ELR (cell line): ENCODE data around the gene PSRC1.

Source experiments
- DNase-seq: peaks from one replicate; pipeline ENCODE4 v3.0.0-alpha.2; 2015; ENCODE audit warnings: low read depth

PSRC1 gene

DNA sequence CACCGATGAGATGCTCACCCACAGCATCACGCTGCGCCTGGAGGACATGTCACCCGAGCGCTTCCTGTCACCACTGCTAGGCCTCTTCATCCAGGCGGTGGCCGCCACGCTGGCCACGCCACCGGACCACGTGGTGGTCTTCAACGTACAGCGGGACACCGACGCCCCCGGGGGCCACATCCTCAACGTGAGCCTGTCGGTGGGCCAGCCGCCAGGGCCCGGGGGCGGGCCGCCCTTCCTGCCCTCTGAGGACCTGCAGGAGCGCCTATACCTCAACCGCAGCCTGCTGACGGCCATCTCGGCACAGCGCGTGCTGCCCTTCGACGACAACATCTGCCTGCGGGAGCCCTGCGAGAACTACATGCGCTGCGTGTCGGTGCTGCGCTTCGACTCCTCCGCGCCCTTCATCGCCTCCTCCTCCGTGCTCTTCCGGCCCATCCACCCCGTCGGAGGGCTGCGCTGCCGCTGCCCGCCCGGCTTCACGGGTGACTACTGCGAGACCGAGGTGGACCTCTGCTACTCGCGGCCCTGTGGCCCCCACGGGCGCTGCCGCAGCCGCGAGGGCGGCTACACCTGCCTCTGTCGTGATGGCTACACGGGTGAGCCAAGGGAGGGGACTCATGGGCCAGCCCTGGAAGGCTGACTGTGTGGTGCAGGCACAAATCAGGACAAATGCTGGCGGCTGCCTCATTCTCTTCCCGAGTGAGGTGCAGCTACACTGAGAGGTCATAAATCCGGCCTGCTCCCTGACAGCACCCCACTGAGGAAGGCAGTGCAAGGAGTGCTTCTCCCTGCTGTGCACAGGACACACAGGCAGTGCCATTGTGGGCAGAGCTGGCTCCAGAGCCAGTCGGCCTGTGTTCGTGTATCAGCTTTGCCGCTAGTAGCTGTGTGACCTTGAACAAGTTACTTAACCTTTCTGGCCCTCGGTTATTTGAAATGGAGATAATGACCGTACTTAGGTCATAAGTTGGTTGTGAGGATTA is 24.2 kb downstream of the PSRC1 start:
- no peak for DNase-seq

DNA sequence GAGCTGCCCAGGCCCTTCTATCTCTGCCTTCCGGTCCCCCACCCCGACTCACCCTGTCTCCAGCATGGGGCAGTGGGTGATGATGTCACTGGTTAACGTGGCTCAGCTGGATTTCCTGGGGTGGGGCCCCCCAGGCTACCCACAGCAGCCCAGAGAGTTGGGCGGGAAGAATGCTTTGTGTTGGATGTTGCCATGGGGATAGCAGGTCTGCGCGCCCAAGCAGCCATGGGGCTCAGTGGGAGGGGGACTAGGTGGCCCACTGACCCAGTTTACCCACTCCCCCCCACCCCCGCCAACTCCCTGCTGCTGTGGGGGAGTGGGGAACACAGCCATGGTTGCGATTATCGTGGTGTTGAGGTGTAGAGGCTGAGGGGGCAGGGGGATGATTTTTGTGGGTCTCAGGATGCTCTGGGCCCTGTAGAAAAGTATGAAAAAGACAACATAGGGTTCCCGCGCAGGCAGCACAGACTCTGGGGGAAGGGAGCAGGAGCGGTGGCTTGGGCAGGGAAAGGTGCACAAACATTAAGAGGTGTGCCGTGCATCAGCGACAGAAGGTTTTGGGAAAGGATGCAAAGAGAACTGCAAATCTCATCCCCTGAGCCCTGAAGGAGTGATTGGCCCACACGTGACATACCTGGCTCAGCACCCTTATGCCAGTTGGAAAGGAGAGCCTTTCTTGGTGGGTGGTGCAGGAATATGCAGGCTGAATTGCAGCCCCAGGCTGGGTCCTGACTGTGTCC is 25.1 kb downstream of the PSRC1 start:
- DNase-seq, result no peak

DNA sequence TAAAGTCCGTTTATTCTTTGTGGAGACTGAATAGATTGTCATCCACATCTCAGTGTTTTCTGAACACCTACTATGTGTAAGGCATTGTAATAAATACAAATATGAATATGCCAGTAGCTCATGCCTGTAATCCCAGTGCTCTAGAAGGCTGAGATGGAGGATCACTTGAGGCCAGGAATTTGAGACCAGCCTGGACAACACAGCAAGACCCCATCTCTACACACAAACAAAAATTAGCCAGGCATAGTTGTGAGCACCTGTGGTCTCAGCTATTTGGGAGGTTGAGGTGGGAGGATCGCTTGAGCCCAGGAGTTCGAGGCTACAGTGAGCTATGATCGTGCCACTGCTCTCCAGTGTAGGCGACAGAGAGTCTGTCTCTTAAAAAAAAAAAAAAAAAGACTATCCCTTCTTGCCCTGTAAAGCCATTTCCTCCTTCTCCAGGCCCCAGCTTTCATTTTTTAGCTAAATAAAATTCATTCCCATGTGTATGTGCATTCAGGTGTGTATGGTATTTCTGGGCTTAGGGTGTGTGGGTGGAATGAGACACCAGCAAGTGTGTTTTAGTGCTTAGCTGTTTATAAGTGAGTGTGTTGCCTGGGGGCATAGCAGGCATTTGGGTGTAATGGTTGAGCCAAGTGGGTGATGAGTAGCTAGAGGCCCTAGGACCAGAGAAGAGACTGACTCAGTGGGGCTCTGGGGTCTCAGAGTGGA is 25.8 kb downstream of the PSRC1 start:
- peak; percentile 92 for DNase-seq

DNA sequence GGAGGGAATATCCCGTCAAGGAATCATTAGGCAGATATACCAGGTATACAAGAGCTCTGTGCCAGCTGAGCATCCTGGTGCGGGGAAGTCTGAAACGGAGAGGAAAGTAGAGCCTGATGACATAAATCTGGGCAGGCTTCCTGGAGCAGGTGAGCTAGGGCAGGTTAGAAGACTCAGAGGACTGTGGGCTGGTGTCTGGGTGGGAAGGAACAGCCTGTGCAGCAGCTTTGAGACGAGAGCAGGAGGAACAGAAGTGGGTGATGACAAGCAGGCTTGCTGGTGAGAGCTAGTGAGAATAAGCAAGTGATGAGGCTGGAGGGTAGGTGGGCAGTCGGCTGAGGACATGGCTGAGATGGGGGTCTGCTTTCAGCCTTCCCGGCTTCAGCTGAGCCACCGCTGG is 26.9 kb downstream of the PSRC1 start:
- no peak for DNase-seq

DNA sequence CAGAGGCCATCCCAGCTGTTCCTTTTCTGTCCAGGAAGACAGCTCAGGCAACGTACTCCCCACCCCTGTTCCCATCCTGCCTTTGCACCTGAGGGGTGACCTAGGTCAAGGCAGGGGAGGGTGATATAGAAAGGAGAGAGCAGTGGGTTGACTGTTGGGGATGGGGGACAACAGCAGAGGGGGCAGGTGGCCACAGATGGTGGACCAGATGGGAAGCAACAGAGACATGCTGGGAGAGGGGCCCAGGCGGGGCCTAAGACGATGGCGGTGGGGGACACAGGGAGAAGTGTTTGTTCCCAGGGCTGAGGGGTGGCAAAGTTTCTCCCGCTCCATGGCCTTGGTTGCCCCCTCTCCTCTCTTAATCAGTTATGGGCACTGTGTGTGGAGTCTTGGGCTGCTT is 27.3 kb downstream of the PSRC1 start:
- DNase-seq, result no peak

DNA sequence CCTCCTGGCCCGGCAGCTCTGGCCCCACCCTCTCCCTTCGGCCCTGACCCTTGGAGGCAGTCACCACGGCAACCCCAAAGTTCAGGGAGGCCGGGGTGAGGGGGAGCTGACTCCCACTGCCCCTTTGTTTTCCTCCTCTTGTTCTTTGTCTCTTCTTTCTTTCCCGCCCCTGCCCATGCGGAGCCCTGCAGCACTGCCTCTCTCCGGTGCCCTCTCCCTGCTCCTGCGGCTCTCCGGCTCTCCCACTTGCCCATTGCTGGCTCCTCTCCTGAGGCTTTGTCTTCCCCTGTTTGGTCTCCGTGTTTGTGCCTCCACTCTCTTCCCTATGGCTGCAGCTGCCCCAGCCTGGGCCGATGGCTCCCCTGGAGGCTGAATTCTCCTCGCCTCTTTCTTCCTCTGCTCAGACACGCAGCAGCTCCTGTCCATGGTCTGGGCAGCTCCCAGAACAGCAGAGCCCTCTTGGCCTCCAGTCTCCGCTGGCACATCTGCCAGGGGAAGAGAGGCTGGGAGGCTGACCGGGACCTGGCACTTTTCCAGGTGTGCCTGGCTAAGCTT is 27.8 kb downstream of the PSRC1 start:
- DNase-seq, result no peak

DNA sequence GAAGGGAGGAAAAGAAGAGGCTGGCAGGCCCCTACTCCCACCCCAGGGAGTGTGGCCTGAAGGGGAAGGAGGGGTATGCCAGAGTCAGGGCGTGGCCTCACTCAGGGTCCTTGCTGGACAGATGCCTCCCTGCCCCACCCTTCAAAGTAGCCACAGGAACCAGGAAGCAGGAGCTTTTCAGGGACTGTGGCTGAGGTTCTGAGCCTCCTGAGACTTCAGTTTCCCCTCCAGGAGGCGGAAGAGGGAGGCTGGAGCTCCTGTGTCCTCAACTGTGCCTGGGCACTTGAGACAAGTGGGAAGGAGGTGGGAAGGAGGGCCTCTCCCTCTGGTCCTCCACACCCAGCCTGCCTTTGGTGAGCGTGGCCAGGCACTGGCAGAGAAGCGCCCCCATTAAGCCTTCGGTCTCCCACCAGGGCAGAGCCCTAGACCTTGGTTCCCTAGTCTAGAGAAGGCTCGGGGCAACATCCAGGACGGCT is 28.3 kb downstream of the PSRC1 start:
- DNase-seq, result no peak

DNA sequence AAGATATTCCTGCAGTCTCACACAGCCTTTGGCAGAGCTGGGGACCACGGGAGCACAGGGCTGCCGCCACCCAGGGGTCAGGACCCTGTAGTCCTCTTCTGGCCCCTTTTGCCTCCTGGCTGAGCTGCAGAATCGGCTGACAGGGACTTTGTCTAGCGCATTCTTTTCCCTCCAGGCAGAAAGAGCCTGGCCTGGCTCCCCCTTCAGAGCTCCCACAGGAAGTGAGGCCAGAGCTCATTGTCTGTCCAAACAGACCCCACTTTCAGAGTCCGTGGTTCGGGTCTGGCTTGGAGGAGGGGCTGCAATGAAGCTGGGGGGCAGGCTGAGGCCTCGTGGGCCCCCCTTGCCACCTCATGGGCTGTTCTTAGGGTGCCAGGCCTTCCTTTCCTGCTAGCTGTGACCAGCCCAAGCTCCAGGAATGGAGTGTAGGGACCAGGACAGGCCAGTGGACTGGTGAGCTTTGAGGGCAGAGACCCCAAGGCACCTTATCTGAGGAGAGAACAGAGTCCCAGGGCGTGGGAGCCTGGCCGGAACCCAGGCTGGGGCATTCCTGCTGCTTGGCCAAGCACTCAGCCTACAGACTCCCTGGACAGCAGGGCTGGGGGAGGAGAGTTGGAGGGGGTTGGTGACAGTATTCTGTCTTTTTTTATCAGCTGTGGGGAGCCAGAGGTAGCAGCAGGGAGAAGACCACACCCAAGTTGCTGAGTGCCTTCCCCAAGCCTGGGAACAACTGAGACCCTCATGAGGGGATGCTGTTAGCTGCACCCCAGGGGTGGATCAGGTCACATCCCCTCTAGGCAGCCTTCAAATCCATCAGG is 28.9 kb downstream of the PSRC1 start:
- no peak for DNase-seq

DNA sequence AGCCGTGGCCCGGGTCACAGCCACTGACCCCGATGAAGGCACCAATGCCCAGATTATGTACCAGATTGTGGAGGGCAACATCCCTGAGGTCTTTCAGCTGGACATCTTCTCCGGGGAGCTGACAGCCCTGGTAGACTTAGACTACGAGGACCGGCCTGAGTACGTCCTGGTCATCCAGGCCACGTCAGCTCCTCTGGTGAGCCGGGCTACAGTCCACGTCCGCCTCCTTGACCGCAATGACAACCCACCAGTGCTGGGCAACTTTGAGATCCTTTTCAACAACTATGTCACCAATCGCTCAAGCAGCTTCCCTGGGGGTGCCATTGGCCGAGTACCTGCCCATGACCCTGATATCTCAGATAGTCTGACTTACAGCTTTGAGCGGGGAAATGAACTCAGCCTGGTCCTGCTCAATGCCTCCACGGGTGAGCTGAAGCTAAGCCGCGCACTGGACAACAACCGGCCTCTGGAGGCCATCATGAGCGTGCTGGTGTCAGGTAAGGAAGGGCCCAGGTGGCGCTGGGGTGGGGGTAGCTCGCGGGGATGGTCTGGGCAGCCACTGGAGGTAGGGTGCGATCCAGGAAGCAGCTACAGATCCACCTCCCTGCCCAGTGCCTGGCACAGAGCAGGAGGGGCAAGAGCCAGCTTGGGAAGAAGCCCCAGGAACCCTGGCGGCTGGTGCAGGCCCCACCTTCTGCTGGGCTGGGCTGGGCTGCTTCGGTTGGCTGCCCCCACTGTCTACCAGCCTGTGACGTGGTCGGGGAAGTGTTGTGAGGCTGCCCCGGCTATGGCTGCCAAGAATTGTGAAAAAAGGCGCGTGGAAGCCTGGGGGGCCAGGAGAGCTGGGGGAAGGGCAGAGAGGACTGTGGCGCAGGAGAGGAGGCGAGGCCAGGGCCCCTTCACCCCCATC is 29.8 kb downstream of the PSRC1 start:
- no peak for DNase-seq

DNA sequence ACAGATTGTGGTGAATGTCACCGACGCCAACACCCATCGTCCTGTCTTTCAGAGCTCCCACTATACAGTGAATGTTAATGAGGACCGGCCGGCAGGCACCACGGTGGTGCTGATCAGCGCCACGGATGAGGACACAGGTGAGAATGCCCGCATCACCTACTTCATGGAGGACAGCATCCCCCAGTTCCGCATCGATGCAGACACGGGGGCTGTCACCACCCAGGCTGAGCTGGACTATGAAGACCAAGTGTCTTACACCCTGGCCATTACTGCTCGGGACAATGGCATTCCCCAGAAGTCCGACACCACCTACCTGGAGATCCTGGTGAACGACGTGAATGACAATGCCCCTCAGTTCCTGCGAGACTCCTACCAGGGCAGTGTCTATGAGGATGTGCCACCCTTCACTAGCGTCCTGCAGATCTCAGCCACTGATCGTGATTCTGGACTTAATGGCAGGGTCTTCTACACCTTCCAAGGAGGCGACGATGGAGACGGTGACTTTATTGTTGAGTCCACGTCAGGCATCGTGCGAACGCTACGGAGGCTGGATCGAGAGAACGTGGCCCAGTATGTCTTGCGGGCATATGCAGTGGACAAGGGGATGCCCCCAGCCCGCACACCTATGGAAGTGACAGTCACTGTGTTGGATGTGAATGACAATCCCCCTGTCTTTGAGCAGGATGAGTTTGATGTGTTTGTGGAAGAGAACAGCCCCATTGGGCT is 30.6 kb downstream of the PSRC1 start:
- DNase-seq, result no peak

DNA sequence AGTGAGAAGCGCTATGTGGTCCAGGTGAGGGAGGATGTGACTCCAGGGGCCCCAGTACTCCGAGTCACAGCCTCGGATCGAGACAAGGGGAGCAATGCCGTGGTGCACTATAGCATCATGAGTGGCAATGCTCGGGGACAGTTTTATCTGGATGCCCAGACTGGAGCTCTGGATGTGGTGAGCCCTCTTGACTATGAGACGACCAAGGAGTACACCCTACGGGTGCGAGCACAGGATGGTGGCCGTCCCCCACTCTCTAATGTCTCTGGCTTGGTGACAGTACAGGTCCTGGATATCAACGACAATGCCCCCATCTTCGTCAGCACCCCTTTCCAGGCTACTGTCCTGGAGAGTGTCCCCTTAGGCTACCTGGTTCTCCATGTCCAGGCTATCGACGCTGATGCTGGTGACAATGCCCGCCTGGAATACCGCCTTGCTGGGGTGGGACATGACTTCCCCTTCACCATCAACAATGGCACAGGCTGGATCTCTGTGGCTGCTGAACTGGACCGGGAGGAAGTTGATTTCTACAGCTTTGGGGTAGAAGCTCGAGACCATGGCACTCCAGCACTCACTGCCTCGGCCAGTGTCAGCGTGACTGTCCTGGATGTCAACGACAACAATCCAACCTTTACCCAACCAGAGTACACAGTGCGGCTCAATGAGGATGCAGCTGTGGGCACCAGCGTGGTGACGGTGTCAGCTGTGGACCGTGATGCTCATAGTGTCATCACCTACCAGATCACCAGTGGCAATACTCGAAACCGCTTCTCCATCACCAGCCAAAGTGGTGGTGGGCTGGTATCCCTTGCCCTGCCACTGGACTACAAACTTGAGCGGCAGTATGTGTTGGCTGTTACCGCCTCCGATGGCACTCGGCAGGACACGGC is 31.4 kb downstream of the PSRC1 start:
- no peak for DNase-seq

DNA sequence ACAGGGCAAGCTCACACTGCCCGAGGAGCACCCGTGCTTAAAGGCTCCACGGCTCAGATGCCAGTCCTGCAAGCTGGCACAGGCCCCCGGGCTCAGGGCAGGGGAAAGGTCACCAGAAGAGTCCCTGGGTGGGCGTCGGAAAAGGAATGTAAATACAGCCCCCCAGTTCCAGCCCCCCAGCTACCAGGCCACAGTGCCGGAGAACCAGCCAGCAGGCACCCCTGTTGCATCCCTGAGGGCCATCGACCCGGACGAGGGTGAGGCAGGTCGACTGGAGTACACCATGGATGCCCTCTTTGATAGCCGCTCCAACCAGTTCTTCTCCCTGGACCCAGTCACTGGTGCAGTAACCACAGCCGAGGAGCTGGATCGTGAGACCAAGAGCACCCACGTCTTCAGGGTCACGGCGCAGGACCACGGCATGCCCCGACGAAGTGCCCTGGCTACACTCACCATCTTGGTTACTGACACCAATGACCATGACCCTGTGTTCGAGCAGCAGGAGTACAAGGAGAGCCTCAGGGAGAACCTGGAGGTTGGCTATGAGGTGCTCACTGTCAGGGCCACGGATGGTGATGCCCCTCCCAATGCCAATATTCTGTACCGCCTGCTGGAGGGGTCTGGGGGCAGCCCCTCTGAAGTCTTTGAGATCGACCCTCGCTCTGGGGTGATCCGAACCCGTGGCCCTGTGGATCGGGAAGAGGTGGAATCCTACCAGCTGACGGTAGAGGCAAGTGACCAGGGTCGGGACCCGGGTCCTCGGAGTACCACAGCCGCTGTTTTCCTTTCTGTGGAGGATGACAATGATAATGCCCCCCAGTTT is 32.3 kb downstream of the PSRC1 start:
- DNase-seq, result no peak

DNA sequence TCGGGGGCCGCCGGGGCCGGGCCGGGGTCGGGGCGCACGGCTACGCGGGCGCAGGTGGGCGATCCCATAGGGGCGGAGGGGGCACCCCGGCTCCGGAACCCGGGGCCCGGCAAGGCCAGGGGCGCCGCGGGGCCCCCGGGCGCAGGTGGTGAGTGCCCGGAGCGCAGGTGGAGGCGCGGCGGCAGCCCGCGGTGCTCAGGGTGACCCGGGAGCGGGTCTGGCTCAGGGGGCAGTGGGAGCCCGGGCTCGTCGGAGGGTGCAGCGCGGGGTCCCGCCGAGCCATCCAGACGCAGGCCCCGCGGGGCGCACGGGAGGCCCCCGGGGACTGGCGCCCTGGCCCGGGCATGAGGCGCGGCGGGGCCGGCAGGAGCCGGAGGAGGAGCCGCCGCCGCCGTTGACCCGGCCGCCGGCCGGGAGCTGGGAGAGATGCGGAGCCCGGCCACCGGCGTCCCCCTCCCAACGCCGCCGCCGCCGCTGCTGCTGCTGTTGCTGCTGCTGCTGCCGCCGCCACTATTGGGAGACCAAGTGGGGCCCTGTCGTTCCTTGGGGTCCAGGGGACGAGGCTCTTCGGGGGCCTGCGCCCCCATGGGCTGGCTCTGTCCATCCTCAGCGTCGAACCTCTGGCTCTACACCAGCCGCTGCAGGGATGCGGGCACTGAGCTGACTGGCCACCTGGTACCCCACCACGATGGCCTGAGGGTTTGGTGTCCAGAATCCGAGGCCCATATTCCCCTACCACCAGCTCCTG is 33.1 kb downstream of the PSRC1 start:
- no peak for DNase-seq

DNA sequence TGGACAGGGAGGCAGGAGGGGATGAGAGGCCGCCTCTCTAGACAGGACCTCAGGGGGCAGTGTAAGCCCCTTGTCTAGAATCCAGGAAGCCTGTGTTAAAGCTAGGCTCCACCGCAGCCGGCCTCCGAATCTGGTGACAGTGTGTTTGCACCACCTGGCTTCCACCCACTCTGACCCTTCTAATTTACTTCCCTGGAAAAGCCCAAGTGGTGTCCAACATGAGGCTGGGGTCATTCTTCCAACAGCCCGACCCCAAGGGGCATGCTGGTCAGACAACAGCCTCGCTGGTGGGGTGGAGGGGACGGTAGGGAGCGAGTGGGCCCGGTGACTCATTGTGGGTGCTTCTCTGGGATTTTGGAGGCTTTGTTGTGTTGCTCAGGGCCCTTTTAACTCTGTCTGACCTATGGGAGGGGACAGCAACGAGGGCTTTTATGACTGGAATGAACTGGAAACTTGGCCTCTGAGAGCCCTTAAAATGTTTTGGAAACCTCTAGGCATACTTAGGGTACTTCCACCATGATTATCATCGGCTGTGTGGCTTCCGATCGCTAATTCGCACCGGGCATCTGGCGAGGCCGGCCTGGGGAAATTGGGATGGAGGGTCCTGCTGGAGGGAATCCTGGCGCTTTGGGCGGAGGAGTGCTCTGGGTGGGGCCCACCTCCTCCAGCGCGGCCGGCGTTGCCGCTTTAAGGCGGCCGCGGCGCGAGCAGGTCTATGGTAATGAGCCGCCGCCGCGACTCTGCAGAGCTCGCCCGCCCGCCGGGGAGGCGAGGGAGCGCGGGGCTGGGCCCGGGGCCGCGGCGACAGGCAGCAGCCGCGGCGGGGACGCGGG is 33.9 kb downstream of the PSRC1 start, which contains the start of gene CELSR2:
Gene CELSR2 (plus strand): TSS at position 743 of the 833 bp plus-strand sequence. CDS start 541 bp downstream, outside the sequence.
- DNase-seq, result peak; percentile 71

DNA sequence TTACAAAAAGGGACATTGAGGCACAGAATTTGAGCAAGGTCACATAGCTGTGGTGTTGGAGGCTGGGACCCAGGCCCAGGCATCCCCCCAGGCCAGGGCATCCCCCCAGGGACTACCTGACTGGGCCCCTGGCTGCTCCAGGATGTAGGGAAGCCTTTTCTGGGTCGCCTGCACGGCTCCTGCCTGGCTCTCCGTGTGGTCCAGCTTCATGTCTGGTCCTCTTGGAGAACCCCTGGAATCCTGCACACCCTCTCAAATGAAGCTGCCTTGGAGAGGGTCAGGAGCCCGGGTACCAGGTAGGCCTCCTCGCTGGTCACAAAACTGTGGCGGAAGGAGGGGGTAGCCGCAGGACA is 34.5 kb downstream of the PSRC1 start:
- DNase-seq, result no peak
